Astrocyte of the hippocampus (primary cell): ENCODE data around the gene DNM3.

Source experiments
- DNase-seq: peaks from one replicate; pipeline ENCODE4 v3.0.0; 2011; ENCODE audit warnings: low read depth, low spot score

Gene DNM3

DNA sequence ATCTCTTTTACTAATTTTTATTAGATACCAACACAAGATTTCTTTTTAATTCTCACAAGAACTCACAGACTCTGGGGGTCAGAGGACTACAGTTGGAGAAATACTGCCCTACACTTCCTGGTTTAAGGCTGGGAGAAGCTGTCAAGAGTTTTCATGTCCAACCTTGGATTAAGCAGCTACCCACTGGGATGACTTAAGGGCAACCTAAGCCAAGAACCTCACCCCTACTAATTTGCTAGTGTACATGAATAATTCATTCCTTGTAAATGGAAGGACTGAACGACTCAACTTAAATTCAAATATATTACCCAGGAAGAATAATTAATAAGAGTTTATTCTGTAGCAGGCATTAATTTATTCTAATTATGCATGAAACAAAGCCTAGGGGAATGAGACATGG, 396.9 kb downstream of the DNM3 start:
- DNase-seq: no peak

DNA sequence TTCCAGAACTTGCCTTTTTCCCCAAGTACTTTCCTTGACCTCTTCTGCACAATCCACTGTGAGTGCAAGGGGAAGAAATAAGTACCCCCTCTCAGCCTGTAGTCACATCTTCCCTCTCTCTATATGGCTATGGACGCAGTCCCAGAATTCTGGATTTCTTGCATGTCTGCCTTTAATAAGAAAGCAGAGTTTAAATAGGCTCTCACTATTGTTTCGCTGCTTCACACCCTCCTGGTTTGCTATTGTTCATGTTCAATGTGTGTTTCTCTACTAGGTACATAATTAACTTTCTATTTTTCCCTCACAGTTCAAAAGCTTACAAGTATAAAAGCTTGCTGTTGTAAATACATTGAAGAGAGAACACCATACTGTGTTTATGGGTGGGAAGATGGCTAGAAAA, 397.7 kb downstream of the DNM3 start:
- no peak for DNase-seq

DNA sequence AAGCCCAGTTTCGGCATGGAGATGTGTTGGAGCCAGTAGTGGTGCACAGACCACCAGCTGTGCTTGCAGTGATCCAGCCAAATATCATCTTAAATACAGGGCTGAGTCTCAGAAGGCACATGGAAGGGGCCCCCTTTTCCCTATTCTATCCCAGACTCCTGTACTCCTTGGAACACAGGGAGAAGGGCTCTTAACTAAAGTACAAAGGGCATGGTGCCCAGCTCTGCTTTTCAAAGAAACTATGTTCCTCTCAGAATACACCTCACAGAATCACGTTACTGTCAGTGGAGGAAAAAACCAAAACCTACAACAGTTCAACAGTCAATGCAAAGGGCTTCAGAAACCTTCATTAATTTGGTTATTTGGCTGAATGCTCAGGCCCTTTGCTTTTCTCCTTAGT, 398.6 kb downstream of the DNM3 start:
- no peak for DNase-seq

DNA sequence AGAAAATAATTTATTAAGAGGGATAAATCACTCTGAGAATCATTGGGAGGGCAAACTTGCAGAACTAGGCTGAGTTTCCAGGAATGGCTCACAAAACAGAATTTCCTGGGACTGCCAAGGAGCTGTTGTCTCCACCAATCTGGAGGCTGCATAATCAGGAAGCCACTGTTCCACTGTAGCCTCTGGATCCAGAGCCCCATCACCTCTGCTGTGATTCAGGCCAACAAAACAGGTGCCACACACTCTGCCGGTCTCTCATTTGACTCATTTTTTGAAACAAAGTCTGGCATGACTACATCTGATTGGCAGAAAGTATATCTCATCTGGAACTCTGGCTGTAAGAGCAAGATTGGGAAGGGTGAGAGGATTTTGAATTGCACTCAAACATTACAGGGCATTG, 400.2 kb downstream of the DNM3 start:
- DNase-seq: no peak

DNA sequence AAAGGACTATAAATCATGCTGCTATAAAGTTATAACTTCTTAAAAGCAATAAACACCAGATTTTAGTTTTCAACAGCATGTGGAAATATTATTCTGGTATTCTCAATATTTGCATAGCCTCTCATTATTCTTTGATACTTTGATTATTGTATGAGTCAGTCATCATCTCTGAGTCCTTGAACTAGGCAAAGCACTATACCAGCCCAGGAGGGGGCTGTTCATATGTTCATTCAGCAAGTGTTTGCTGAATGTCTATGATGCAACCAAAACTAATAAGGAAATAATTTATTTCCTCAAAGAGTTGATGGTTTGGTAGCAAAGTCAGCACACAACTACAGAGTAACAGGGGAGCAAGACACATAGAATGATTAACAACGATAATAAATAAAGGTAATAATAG, 403.6 kb downstream of the DNM3 start:
- no peak for DNase-seq

DNA sequence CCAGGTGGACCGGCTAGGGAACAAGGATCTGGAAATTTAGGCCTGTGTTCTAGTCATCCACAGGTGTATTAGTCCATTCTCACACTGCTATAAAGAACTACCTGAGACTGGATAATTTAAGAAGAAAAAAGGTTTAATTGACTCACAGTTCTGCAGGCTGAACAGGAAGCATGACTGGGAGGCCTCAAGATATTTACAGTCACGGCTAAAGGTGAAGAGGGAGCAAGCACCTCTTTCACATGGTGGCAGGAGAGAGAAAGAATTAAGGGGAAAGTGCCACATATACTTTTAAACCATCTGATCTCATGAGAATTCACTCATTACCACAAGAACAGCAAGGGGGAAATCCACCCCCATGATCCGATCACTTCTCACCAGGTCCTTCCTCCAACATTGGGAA, 404.5 kb downstream of the DNM3 start:
- DNase-seq: no peak

DNA sequence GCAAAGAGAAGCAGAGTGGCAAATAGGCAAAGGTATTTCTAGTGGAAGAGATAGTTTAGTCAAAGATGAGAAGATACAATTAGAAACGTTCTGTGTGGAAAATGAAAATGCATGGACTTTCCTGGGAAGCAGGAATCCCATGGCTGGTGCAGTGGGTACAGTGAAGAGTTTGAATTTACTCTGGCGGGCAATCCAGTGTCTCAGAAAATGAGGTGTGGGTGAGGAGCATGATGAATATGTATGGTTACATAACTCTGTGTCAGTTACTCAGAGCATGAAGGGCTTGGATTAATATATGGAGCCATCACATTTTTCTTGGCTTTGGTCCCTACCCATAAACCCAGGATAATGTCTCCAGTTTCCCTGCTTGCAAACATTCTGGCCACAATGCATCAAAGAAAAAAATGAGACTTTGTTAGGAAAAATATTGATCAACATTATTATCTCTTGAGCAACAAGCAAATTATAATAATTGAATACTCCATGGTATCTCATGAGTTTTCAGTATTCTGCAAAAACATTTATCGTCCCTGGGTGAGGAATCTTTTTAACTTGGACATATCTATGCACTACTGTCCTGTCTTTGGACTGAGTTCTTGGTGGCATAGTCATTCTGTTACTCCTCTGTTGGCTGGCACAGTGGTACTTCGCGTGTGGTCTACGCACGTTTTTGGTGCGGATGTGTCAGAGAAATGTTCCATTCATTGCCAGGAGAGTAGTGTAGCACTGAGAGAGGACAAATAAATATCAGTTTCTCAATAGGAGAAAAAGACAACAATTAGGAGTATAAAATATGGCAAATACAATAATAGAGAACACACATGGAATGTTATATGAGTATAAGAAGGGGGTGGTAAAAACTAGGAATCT, 405.5 kb downstream of the DNM3 start:
- DNase-seq: no peak

DNA sequence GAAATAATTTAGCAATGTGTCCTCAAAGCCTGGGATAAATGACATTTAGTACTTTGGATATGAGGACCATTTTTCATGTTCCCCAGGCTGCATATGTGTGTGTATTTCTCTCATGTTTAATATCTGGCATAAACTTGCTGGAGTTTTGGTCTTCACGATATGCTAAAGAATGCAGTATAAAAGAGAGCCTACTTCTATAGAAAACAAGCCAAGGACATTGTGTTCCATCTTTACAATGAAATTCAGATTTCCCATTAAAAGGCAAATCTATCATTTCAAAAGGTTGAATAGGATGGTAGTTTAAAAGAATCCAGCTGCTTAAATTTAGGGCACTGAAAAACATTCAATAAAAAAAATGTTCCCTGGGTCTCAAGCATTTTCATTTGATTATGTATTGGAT, 410.2 kb downstream of the DNM3 start:
- no peak for DNase-seq

DNA sequence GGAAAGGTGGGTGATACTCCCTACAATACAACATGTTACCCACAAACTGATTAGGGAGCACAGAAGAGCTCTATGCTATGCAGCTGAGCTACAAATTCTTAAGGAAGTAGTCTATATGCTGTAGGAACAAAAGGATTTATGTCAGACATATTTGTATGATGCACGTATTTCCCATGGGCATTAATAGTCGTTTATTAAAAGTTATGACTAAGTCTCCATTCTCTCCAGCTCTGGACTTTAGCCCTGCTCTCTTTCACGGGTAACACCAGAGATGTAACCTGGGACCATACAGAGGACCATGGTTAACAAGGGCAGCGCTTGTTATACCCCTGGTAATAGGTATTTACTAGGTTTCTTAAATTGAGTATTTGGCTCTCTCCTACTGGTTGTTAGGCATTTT, 411.0 kb downstream of the DNM3 start:
- DNase-seq: no peak

DNA sequence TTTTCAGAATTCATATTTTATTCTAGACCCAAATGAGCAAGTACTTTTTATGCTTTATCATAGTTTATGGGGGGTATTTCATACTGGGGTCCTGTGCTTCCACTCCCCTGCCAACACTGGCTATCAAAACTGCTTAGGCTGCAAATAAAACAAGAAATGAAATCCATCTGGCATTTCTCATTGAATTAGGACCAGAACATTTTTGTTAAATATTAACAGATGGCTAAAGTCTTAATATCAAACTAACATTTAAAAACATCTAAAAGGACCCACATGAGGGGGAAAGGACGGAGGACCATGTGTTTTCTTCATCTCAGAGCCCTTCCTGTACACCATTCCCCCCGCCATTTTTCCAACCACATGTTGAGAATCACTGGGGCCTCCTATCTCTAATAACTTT, 411.7 kb downstream of the DNM3 start:
- DNase-seq: no peak

DNA sequence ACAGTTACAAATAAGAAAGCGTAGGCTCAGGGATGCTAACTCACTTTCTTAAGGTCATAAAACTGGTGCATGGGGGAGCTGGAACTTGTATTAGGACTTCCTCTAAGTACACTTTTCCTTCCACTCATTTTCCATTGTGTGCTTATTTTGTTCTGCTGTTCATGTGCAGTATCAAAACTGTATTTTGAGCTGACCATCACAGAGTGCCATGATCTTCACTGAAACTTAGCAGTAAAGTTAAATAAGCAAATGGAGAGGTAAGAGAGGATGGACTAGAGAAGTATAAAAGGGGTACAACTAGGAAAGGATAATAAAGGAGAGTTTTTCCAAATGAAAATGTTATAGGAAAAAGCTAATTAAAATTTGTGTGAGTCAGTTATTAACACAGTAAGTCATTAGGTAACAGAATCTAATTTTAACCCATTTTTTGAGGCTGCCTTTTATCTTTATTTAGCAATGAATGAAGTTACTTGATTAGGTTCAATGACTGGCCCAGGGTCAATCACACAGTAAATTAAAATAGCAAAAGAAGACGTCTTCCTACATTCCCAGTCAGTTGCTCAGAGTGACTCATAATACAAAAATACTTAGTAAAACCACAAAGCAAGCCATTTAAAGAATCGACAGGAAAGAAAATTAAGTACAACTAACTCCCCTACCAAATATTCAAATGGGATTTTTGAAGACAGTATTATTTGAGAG, 413.4 kb downstream of the DNM3 start:
- DNase-seq: peak; percentile 86

DNA sequence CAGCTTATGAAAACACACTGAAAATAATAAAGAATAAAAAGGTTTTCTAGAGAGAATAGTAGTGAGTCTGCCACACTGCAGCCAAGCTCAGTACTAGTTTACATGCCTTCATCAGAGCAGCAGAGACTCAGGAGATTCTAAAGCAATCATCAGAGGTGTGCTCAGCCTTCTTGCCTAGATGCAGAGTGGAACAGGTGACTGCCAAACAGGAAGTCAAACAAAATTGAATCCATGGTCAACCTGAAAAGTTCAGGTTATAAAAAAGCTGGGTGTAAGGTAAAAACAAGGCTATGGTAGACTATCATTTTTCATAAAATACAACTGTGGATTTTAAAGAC, 413.9 kb downstream of the DNM3 start:
- DNase-seq: no peak

DNA sequence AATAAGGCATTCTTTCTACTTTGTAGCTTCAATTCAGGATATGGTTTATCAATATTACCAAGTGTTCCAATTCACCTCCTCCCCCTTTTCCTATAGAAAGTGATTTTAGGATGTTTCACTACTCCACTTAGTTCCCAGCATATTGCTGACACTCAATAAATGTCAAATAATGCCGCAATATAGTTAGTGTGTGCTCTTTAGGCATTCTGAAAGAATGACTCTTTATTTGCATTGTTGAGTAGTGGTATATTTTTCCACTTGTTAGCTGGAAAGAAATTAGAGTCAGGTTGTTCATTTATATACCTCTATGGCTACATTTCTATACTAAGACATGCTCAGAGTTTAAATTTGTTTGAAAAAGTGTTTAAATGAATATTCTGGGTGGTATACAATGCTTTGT, 424.6 kb downstream of the DNM3 start:
- DNase-seq: no peak

DNA sequence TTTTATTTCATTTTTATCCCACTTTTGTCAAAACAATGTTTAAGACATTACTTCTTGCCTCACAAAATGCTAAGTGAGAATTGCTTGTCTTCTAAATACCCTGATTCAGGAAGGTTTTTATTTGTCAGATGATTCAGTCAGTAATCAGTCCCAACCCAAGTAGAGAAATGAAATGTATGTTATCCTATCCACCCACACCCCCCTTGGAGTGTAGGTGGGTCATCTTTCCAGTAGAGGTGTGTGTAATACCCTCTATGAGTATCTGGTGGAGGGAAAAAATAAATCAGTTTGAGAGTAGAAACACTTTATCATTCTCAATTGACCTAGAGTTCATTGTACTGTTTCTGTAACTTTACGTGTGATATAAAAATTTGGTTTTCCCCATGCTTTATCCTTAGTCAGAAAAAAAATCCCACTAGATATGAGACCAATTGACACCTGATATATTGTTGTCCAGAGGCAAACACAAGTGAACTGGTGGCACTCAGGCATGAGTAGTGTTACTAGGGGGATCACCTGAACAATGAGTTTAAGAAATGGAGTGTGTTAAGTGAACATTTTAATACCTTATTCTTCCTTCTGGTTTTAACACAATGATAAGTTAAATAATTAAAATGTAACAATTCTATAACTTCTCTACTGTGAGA, 425.4 kb downstream of the DNM3 start:
- no peak for DNase-seq

DNA sequence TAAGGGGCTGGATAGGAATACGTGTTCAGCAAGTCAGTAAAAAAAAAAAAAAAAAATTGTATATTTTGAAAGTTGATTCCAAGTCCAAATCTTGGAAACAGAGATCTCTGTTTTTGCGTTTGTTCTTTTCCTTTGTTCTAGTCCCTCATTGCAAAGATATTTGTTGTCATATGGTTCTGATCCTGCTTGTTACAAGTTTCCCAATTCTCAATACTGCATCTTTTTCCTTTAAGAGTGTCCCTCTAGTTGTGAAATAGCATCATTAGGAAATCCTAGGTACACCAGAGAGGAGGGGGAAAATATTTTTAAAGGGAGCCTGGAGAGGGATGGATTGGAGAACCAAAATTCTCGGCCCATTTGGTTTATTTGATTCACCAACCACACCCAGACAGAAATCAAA, 426.9 kb downstream of the DNM3 start:
- DNase-seq: no peak

DNA sequence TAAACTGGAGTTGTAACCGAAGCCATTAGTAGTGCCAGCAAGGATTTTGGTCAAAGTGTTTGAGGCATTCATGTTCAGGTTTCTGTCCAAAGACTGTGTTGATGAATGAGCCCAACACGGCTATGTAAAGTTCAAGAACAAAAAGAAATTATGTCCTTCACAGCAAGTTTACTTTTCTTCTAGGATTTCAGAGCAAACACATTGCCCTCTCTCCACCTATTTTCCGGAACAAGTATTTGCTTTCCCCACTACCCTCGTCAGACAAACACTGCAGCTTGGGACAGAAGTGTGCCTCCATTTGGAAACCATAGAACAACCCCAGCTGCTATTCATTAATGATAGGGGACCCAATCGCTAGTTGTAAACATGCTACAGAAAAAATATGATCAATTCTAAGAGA, 427.8 kb downstream of the DNM3 start:
- DNase-seq: no peak

DNA sequence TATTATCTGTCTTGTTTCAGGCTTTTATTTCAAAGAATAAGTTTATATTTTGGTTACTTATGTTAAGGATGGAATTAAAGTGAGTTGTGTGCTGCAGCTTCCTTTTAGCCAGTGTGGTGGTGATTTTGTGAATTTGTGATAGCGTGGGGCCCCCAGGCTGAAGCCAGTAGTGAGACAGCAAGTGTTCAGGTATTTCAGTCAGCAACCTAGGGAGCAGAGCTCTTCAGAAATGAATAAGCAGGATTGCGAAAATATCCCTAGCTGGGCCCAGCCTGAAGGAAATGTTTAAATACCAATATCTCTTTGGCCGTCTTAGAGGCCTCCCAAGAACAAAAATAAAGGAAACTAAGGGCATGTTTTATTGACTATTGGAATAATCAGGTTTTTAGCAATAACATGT, 428.3 kb downstream of the DNM3 start:
- DNase-seq: no peak

DNA sequence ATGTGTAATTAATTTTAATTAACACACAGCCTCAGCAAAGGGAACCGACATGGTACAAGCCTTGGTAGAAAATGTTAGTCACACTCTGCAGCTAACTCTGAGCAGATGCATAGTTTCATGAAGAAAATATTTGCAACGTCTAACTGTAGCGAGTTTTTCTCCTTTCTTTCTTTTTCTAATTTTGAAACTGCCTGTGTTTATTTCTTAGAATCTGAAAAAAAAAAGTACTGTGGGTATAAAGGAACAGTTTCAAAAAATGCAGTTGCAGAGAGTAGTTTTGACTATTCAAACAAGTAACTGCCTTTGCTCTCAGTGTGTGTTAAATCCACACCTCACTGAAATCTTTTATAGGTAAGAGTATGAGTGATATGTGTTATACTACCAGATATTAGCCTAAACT, 429.3 kb downstream of the DNM3 start:
- peak; percentile 27 for DNase-seq

DNA sequence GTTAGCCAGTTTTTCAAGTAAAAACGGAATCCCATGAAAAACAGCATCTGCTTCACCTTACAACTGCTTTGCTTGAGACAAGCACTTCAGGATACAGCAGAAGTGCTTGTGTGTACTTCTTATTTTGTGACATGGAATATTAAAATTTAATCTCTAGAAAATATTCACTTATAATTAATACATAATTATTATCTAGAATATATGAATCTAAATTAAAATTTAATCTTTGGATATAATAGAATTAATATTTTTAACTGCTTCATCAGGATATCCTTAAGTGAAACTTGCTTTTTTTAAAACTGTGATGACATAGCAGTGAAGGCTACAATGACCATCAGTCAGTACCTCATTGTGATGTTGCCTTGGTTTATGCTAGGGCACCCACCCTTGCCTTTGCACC, 430.8 kb downstream of the DNM3 start:
- DNase-seq: no peak

DNA sequence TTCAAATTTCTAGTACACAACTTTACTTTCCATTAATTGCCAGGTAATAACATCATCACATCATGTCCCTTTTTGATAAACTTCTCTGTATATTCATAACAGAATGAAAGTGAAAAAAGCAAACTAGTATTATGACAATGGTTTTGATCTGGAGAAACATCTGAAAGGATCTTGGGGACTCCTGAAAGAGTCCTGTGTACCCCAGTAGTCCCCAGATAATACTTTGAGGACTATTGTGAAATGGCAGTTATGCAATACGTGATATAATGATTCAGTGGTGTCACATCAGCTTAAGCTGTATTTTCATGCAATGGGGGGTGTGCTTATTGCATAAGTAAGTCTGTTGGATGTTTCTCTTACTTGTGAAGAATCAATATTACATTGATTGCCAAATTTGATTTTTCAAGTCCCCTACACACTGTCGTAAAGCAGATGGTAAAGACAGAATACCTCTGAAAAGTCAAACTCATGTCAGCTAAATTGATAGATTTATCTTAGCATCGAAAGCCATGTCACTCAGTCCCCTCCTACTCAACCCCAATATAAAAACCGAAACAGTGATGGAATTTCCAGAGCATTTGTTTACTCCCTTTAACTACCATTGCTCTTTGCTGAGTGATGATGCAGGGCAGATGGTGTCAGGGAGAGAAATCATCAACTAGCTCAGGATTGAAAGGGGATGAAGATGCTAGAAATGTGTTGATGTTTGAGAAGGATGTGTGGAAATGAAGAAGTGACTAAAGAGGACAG, 432.5 kb downstream of the DNM3 start:
- no peak for DNase-seq

DNA sequence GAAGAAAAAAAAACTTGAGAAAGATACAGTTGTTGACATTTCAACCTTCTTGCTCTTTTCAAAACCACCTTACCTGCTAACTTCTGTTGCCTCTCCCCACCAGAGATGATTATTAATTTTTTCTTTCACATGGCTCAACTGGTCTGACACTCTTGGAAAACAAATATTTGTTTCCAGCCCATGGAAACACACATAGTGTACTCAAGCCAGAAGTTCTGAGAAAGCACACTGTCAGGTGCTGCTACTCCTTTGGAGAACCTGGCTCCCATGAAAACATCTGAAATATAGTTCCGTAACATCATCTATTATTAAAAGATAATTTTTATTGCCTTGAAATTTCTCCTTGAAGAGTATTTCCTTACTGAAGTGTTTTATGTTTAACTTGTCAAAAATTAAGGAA, 434.2 kb downstream of the DNM3 start:
- DNase-seq: no peak

DNA sequence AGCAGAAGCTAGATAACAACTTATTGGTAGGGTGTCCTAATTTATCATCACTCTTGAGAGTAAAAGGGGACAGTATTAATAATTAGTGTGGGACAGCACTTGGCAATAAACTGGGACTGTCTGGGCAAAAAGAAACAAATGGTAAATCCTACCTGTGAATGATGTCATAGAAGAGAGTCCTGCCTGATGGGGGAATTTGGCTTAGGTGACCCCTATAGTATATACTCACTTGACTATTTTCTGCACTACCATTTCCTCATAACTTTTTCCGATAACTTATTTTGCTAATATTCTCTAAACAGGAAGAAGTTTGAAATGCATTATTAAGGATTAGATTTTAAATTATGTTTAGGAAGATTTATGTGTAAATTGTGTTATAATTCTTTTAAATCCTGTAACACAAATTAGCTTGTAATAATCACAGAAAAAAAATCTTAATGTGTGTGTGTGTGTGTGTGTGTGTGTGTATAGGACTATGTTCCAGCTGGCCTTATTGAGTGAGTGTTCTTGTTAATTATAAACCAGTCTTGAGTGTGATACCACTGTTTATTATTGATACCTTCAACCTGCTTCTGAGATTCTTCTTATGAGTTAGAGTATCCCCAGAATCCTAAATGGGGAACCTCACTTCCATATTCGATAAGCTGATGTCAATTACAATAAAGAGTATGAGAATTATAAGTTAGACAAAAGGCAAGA, 435.0 kb downstream of the DNM3 start:
- no peak for DNase-seq
